Trophoblast cell (in vitro differentiated cells and primary cell): ENCODE measurements around the gene BARHL1.
"Not testable (repeated sequence)": the region's sequence is repeated elsewhere in the genome, so short reads cannot be mapped to it uniquely, and the experiment has no call there.

Experiments
- DNase-seq, 2 donors: peaks; one replicate each; pipeline ENCODE4 v3.0.0-alpha.2; 2016
- H2AFZ ChIP-seq: 2 replicates; pipeline ENCODE4 v1.6.1; 2013; ENCODE audit warnings: low read length, moderate library complexity, mild to moderate bottlenecking; ENCODE audit not compliant: insufficient read depth, poor library complexity
- H2AK5ac ChIP-seq: 2 replicates; pipeline ENCODE4 v1.6.1; 2013; ENCODE audit warnings: mild to moderate bottlenecking, low read length
- H2BK120ac ChIP-seq: 2 replicates; pipeline ENCODE4 v1.6.1; 2013; ENCODE audit warnings: low read length, mild to moderate bottlenecking, moderate library complexity; ENCODE audit not compliant: insufficient read depth, poor library complexity
- H2BK12ac ChIP-seq: 2 replicates; pipeline ENCODE4 v1.6.1; 2013; ENCODE audit warnings: mild to moderate bottlenecking, low read length, moderate library complexity
- H2BK5ac ChIP-seq: 2 replicates; pipeline ENCODE4 v1.6.1; 2013; ENCODE audit warnings: low read length, low read depth, moderate library complexity, mild to moderate bottlenecking; ENCODE audit not compliant: poor library complexity
- H3K14ac ChIP-seq: 2 replicates; pipeline ENCODE4 v1.6.1; 2013; ENCODE audit warnings: mild to moderate bottlenecking, low read length
- H3K18ac ChIP-seq: 2 replicates; pipeline ENCODE4 v1.6.1; 2013; ENCODE audit warnings: mild to moderate bottlenecking, low read length
- H3K23ac ChIP-seq: 2 replicates; pipeline ENCODE4 v1.6.1; 2013; ENCODE audit warnings: low read length
- H3K27ac ChIP-seq: 2 replicates; pipeline ENCODE4 v1.5.1; 2013; ENCODE audit warnings: low read depth, mild to moderate bottlenecking, inconsistent platforms, low read length, moderate library complexity
- H3K27me3 ChIP-seq: 2 replicates; pipeline ENCODE4 v1.6.1; 2013; ENCODE audit warnings: inconsistent platforms, mild to moderate bottlenecking, low read length, moderate library complexity; ENCODE audit not compliant: insufficient read depth
- H3K36me3 ChIP-seq, 2 experiments: 1 replicate in 1 of 2; 2 replicates in 1 of 2; pipeline ENCODE4 v1.6.1; 2013; ENCODE audit warnings: low read length in 2 of 2, mild to moderate bottlenecking in 2 of 2, moderate library complexity in 1 of 2; ENCODE audit not compliant: insufficient read depth in 2 of 2, control insufficient read depth in 1 of 2
- H3K4ac ChIP-seq: 2 replicates; pipeline ENCODE4 v1.6.1; 2013; ENCODE audit warnings: low read depth, mild to moderate bottlenecking, low read length, moderate library complexity
- H3K4me1 ChIP-seq, 2 experiments: 1 replicate in 1 of 2; 2 replicates in 1 of 2; pipeline ENCODE4 v1.6.1; 2013; ENCODE audit warnings: low read length in 2 of 2, mild to moderate bottlenecking in 2 of 2, moderate library complexity in 1 of 2; ENCODE audit not compliant: insufficient read depth in 2 of 2, control insufficient read depth in 1 of 2
- H3K4me2 ChIP-seq: 2 replicates; pipeline ENCODE4 v1.6.1; 2013; ENCODE audit warnings: inconsistent platforms, mild to moderate bottlenecking, low read length, moderate library complexity
- H3K4me3 ChIP-seq: 2 replicates; pipeline ENCODE4 v1.5.1; 2013; ENCODE audit warnings: mild to moderate bottlenecking, low read depth, low read length, inconsistent platforms
- H3K79me1 ChIP-seq: one replicate; pipeline ENCODE4 v1.6.1; 2013; ENCODE audit warnings: low read length
- H3K79me2 ChIP-seq: 2 replicates; pipeline ENCODE4 v1.6.1; 2013; ENCODE audit warnings: low read length, mild to moderate bottlenecking; ENCODE audit not compliant: control insufficient read depth, insufficient read depth, poor library complexity
- H3K9ac ChIP-seq: 2 replicates; pipeline ENCODE4 v1.6.1; 2013; ENCODE audit warnings: mild to moderate bottlenecking, low read length
- H3K9me3 ChIP-seq: 2 replicates; pipeline ENCODE4 v1.6.1; 2013; ENCODE audit warnings: low read depth, mild to moderate bottlenecking, control low read depth, inconsistent platforms, low read length; ENCODE audit not compliant: insufficient read depth
- H4K12ac ChIP-seq: 2 replicates; pipeline ENCODE4 v1.6.1; 2013; ENCODE audit warnings: low read depth, mild to moderate bottlenecking, low read length, moderate library complexity
- H4K8ac ChIP-seq: 2 replicates; pipeline ENCODE4 v1.6.1; 2013; ENCODE audit warnings: low read depth, mild to moderate bottlenecking, low read length, moderate library complexity
- H4K91ac ChIP-seq: one replicate; pipeline ENCODE4 v1.6.1; 2013; ENCODE audit warnings: low read depth, mild to moderate bottlenecking, low read length, moderate library complexity
- WGBS: extraction: QIAGEN DNeasy Blood & Tissue Kit; methylation state at CpG from one replicate; pipeline ENCODE4 v1.1.7; 2013; ENCODE audit warnings: missing lambda C conversion rate; ENCODE audit not compliant: insufficient read length, insufficient coverage; ENCODE audit errors: extremely low coverage; 5-methylcytosine and 5-hydroxymethylcytosine counted together

BARHL1 gene

GRCh38 chr9:132560616-132561202, 21.7 kb upstream of the BARHL1 start:
- Histone ChIP-seq H2AK5ac (no peak overlapping the region), H3K14ac (no peak overlapping the region), H2BK5ac (no peak overlapping the region), H3K79me2 (no peaks in the 10 kb centered on the region), H2BK12ac (no peak overlapping the region), H4K12ac (no peak overlapping the region), H4K91ac (no peak overlapping the region), H3K4me2 (no peak overlapping the region), H2AFZ (no peak overlapping the region), H3K36me3 (no peaks in the 10 kb centered on the region), H4K8ac (no peak overlapping the region), H3K4me1 (no peaks in the 10 kb centered on the region), H3K27ac (no peak overlapping the region), H3K23ac (no peak overlapping the region), H3K27me3 (no peaks in the 10 kb centered on the region), H2BK120ac (no peak overlapping the region), H3K4me3 (no peak overlapping the region), H3K9ac (no peak overlapping the region), H3K79me1 (no peaks in the 10 kb centered on the region), H3K4ac (no peak overlapping the region), H3K9me3 (no peaks in the 10 kb centered on the region), H3K18ac (no peak overlapping the region)
- no peak for DNase-seq
- no CpG with 5 or more reads among the region's 14 CpGs for WGBS

- Histone ChIP-seq H3K36me3 (no peaks in the 10 kb centered on the region), H3K9me3 (no peaks in the 10 kb centered on the region), H4K12ac (no peak overlapping the region), H3K18ac (no peak overlapping the region), H3K23ac (no peak overlapping the region), H3K4me2 (no peak overlapping the region), H2BK12ac (no peak overlapping the region), H3K4ac (no peak overlapping the region), H4K91ac (no peak overlapping the region), H2AFZ (no peak overlapping the region), H3K27me3 (no peaks in the 10 kb centered on the region), H3K14ac (no peak overlapping the region), H3K79me1 (no peaks in the 10 kb centered on the region), H4K8ac (no peak overlapping the region), H3K9ac (no peak overlapping the region), H2AK5ac (no peak overlapping the region), H2BK120ac (no peak overlapping the region), H3K79me2 (no peaks in the 10 kb centered on the region), H3K4me1 (no peaks in the 10 kb centered on the region), H2BK5ac (no peak overlapping the region), H3K4me3 (no peak overlapping the region), H3K27ac (no peak overlapping the region)
- no peak for DNase-seq
- no CpG with 5 or more reads among the region's 4 CpGs for WGBS
Observed at GRCh38 chr9:132562306-132562573, 20.2 kb upstream of the BARHL1 start.

- H3K14ac ChIP-seq = no peak overlapping the region
- no peak overlapping the region for H4K8ac ChIP-seq
- no peak overlapping the region for H3K4me2 ChIP-seq
- H3K9ac ChIP-seq = no peak overlapping the region
- no peak overlapping the region for H3K4me3 ChIP-seq
- H3K27ac ChIP-seq = no peak overlapping the region
- H3K27me3 ChIP-seq = no peaks in the 10 kb centered on the region
- H3K79me1 ChIP-seq = no peaks in the 10 kb centered on the region
- DNase-seq = no peak
- H2BK5ac ChIP-seq = no peak overlapping the region
- no peak overlapping the region for H2AK5ac ChIP-seq
- H4K91ac ChIP-seq = no peak overlapping the region
- no peaks in the 10 kb centered on the region for H3K36me3 ChIP-seq
- no peaks in the 10 kb centered on the region for H3K4me1 ChIP-seq
- H3K18ac ChIP-seq = no peak overlapping the region
- no peak overlapping the region for H2BK12ac ChIP-seq
- WGBS = no CpG with 5 or more reads among the region's 6 CpGs
- H3K4ac ChIP-seq = no peak overlapping the region
- no peak overlapping the region for H4K12ac ChIP-seq
- H3K79me2 ChIP-seq = no peaks in the 10 kb centered on the region
- H3K23ac ChIP-seq = no peak overlapping the region
- H3K9me3 ChIP-seq = no peaks in the 10 kb centered on the region
- H2AFZ ChIP-seq = no peak overlapping the region
- H2BK120ac ChIP-seq = no peak overlapping the region
Observed at GRCh38 chr9:132564526-132564925, 17.9 kb upstream of the BARHL1 start.

- H2BK12ac ChIP-seq, H3K14ac ChIP-seq, H4K8ac ChIP-seq, H4K91ac ChIP-seq, H3K23ac ChIP-seq, H2AK5ac ChIP-seq, H3K79me2 ChIP-seq, H3K79me1 ChIP-seq, H3K18ac ChIP-seq, H3K4me2 ChIP-seq, H3K4me1 ChIP-seq, H3K36me3 ChIP-seq, H3K4ac ChIP-seq, H3K27ac ChIP-seq, H3K9ac ChIP-seq, H2BK120ac ChIP-seq, H3K9me3 ChIP-seq, H4K12ac ChIP-seq, H2AFZ ChIP-seq, H3K4me3 ChIP-seq, H3K27me3 ChIP-seq, H2BK5ac ChIP-seq: not testable (repeated sequence)
- DNase-seq = peak in 1 of 2 donors; percentile 57
- no CpG with 5 or more reads among the region's 2 CpGs for WGBS
Observed at GRCh38 chr9:132568787-132569186, 13.6 kb upstream of the BARHL1 start.
